Bone marrow (tissue), 2 donors: Measurements from ENCODE around the gene MTA3.
"Not testable (repeated sequence)": the region's sequence is repeated elsewhere in the genome, so short reads cannot be mapped to it uniquely, and the experiment has no call there.

Source experiments
- DNase-seq, 2 donors: peaks; one replicate each; lab custom pipeline; 2025; lab: John Stamatoyannopoulos, UW

MTA3 gene

GRCh38 chr2:42568401-42569115 lies at the start of gene MTA3:
Gene MTA3 (plus strand): TSS chr2:42568632. CDS start chr2:42568746, 114 bp downstream.
- DNase-seq, result peak in 1 of 2 donors; percentile 14

DNA sequence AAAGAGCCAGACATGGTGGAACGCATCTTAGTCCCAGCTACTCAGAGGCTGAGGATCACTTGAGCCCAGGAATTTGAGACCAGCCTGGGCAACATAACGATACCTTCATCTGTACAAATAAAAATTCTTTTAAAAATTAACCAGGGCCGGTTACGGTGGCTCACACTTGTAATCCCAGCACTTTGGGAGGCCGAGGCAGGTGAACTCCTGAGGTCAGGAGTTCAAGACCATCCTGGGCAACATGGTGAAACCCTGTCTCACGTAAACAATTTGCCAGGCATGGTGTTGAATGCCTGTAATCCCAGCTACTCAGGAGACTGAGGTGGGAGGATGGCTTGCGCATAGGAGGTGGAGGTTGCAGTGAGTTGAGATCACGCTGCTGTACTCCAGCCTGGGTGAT lies 48.8 kb upstream of the MTA3 start:
- DNase-seq, result no peak

- no peak for DNase-seq
These were observed 46.4 kb upstream of the MTA3 start for GRCh38 chr2:42522035-42522434.

- no peak for DNase-seq
These were observed 45.1 kb upstream of the MTA3 start for GRCh38 chr2:42523341-42523740.

GRCh38 chr2:42532397-42532796 lies 36.0 kb upstream of the MTA3 start:
- no peak for DNase-seq

GRCh38 chr2:42537493-42537892 lies 30.9 kb upstream of the MTA3 start:
- DNase-seq, result no peak

DNA sequence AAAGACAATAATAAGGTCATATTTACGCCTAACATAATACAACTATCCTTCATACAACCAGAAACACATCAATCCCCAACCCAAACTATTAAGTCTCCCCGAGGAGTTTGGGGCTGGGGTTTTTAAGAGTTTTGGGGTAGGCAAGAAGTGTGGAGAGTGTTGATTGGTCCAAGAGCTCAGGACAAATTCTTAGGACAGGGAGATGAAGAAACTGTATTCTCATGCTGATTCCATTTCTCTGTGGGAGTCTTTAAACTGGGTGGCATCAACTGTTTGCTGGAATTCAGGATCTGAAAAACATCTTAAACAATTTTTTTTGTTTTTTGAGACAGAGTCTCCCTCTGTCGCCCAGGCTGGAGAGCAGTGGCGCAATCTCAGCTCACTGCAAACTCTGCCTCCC lies 25.6 kb upstream of the MTA3 start:
- no peak for DNase-seq

DNA sequence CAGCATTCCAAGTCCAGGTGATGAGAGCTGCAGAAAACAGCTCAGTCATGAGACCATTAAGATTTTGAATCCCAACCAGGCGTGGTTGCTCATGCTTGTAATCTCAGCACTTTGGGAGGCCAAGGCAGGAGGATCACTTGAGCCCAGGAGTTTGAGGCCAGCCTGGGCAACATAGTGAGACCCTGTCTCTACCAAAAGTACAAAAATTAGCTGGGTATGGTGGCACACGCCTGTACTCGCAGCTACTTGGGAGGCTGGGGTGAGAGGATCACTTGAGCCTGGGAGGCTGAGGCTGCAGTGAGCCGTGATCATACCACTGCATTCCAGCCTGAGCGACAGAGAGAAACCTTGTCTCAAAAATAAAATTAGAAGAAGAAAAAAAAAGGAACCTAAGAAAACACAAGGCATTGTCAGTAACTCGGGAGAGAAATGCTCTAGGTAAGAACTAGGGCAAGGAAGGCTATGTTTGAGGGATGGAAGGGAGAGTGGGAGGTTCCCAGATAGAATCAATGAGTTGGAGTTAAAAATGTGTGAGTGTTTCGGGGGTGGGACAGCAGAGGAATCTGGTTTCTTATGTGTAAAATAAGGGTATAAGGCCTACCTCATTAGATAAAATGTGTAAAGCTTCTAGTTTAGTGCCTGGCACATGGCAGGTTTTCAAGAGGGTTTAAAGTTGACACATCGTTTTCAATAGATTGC lies 23.3 kb upstream of the MTA3 start:
- DNase-seq, result no peak

DNA sequence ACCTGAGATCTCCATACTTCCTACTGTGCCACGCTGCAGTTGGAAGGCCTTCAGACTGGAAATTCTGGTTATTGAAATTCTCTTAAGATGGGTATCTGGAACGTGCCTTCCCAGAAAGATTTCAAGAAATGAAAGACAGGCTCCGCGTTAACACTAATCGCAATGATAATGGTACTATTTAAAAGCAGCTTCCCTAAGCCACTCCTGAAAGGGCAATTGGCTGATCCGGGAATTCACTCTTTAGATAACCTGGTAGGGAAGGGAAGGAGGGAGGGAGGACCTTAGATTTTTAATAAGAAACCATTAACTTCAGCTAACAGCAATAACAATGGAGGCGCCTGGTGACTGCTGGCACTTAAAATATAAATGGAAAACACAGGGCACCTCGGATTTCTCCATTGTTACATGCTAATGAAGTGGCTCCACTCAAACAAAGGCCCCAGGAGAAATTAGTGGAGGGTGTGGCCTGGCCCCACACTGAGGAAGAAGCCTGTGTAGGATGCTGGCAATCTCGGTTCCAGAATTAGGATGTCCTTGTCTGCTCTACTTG lies 22.5 kb upstream of the MTA3 start:
- DNase-seq, result no peak

DNA sequence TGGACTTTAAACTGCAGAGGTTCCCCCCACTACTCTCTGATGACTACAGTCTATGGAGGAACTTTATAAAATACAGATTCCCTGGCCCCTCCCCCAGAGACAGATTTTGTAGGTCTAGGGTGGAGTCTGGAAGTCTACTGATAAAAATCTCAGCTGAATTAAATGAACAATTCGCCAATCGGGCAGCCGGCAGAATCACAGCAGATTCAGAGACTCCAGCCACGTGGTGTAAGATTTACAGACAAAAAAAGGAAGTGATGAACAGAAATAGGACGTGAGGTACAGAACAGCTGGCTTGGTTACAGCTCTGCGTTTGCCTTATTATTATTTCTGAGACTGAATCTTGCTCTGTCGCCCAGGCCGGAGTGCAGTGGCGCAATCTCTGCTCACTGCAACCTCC lies 21.4 kb upstream of the MTA3 start:
- no peak for DNase-seq

DNA sequence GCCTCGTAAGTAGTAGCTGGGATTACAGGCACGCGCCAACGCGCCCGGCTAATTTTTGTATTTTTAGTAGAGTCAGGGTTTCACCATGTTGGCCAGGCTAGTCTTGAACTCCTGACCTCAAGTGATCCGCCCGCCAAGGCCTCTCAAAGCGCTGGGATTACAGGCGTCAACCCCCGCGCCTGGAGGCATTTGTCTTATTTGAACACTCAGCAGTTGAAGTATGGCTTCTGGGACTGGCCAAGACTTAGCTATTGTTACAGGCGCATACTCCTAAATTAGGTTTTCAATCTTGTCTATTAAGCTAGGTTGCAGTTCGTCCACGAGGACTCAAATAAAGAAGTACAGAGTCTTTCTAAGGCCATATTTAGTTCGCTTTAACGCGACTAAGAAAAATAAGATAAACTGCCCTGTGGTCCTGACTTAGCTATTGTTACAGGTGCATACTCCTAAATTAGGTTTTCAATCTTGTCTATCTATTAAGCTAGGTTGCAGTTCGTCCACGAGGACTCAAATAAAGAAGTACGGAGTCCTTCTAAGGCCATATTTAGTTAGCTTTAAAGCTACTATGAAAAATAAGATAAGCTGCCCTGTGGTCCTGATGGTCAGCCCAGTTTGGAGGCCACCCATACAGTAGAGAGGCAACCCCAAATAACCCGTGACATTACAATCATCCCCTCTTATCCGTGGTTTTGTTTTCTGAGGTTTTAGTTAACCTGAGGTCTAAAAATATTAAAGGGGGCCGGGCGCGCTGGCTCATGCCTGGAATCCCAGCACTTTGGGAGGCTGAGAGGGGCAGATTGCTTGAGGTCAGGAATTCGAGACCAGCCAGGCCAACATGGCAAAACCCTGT lies 20.8 kb upstream of the MTA3 start:
- no peak for DNase-seq

- DNase-seq, result no peak
These were observed 17.6 kb upstream of the MTA3 start for GRCh38 chr2:42550870-42551269.

DNA sequence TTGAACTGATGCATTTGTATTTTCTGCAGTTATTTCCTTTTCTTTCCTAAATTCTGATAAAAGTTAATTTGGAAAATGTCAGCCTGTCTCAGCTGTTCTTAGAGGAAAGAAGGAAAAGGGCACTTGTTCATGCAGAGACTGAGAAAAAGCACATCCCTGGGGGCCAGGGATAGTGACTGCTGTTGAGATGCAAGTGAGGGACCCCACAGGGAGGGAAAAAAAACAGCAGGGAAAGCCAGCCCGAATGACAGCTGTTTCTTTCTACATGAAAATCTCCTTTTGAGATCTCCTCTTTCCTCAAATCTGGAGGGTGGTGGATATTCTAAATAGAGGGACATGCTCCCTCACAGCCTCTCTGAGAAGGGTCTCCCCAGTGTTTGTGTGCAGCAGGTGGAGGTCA lies 14.0 kb upstream of the MTA3 start:
- DNase-seq, result no peak

- DNase-seq, result no peak
These were observed 12.0 kb upstream of the MTA3 start for GRCh38 chr2:42556315-42556890.

DNA sequence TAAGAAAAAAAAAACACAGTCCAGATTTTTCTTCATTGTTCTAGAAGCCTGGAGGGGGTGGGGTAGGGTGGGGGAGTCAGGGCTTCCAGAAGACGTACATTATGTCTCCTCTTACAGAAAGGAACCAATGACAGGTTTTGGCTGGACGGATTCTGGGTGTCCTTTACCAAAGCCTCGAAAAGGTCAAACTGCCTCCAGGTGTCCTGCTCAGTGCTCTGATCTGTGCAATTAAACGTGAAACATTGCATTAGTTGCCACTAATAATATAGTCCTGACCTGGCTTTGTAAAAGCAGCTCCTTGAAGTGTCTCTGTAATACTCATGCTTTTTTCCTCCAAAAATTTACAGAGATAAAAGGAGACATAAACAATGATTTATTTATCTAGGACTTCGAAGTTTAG lies 11.1 kb upstream of the MTA3 start:
- no peak for DNase-seq

DNA sequence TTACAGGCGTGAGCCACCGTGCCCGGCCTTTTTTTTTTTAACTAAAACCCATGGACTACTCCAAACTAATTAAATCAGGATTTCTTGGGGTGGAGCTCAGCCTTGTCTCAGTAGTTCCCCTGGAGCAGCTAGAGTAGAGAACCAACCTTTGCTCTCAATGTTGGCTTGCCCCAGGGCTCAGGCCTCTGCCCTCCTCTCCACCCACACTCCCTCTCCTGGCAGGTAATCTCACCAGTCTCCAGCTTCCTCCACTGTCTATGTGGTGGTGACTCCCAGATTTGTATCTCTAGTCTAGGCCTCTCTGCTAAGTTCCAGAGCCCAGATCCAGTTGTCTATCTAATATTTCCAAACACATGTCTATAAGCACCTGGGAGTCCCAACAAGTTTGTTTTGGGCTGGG lies 9.6 kb upstream of the MTA3 start:
- no peak for DNase-seq

GRCh38 chr2:42560133-42560532 lies 8.3 kb upstream of the MTA3 start:
- not testable (repeated sequence) for DNase-seq

DNA sequence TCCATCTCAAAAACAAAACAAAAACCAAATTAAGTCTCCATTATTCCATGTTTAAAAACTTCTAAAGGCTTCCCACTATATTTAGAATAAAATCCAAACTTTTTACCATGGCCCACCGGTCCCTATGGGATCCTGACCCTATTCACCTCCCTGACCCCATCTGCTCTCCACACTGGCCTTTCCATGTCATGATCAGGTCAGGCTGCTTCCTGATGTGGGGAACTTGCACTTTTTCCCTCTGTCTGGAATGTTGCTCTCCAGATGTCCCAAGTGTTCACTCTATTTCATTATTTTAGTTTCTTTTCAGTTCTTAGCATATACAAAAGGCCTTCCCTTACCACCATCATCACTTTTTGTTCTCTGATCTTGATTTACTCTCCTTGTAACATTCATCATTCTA lies 7.5 kb upstream of the MTA3 start:
- no peak for DNase-seq

DNA sequence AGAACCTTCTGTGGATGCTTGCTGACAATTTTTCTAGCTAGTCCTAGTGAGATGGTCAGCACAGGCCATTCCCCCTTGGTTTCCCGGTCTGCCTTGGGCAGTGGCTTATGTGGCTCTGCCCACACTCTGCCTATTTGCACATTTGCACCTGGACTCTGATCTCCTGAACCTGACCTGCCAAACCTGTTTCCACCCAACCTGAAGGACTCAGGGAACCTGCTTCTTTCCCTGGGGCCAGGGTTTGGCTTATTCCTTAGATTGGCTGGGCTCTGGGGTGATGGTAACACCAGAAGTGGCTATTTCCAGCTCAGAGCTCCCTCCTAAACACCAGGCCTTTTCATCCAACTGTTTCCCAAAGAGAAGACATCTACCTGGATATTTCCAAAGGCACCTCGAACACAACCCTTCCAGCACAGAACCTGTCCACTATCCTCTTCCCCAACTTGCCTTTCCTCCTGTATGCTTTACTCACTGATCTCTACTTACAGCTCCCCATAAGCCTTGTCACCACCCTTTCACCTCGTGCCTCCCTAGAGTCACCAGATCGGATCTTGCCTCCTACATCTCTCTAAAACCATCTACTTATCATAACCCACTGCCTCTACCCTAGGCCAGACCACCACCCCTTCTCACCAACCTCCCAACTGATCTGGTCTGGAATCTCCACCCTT lies 5.8 kb upstream of the MTA3 start:
- no peak for DNase-seq

DNA sequence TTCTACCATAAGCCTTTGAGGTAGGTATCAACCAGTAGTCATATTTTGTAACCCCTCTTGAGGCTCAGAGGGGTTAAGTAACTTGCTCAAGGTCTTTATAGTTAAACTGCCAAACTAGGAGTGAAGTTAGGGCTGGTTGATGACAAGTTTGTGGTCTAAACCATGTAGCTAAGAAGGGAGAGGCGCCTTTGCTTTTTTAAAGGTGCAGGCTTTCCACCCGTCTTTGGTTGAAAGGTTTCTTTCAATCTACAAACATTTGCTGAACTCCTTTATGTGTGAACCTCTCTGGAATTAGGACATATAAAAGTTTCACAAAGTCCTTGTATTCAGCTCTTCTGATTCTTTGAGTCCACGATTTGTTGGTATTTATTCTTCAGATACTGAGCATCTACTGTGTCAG lies 2.4 kb upstream of the MTA3 start:
- no peak for DNase-seq

DNA sequence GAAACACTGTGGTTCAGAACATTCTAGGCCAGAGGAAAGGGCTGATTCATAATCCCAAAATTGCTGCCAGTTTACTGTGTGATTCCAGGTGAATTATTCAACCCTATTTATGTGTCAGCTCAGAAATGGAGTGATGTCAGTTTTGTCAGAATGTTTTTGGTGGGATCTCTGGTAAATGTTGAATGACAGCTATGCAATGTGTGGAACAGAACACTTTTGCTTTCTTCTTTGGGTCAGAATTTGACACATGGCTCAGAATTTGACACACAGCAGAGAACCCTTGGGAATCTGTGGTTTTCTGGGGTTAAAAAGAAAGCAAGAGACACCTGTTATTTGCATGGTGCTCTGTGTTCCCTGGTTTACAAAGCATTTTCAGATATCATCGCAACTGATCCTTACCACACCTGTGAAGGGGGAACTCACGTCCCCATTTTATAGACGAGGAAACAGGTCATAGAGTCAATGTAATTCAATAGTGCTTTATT lies 1.6 kb upstream of the MTA3 start:
- no peak for DNase-seq

DNA sequence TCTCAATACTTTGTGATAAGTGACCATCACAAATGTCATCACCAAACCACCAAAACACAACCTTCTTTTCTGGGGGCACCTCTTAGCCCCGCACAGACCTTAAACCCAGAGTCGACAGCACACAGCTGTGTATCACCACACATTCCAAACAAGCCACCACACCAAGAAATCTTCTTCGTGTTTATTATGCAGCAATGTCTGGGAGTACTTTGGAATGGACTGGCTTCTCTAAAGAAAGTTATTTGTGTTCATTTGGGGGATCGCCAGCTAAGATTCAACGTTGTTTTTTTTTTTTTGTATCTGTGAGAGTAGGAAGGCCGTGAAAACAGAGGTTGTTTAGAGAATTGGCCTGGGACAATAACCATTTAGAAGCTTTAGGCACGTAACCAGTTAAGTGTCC lies 1.1 kb upstream of the MTA3 start:
- DNase-seq, result no peak
